B cell (primary cell): ENCODE data around the gene PDE6A. TPM values are rescaled to one million over a fixed set of nuclear protein-coding genes. Genes with fewer than 3 reads are reported as not detected.

Experiments
- ATAC-seq: fragments of 200-7000 bp; cut with Tn5 transposase; one replicate; pipeline ENCODE4 v1.10.0; 2021; ENCODE audit warnings: low read depth, mild to moderate bottlenecking, moderate number of reproducible peaks, moderate library complexity
- CTCF ChIA-PET: fragments of 350-600 bp; sonication (Branson Sonifier 250); formaldehyde crosslinking; loops from one replicate; lab custom pipeline; 2021; ENCODE audit warnings: antibody characterized with exemption, inconsistent platforms; lab: Charles Lee
- POLR2A ChIA-PET: fragments of 350-600 bp; sonication (Branson Sonifier 250); formaldehyde crosslinking; loops from one replicate; lab custom pipeline; 2021; ENCODE audit warnings: antibody characterized with exemption; lab: Charles Lee
- DNase-seq: peaks from one replicate; pipeline ENCODE4 v3.0.0; 2013
- H2AFZ ChIP-seq: 2 replicates; pipeline ENCODE4 v1.6.1; 2012; ENCODE audit warnings: mild to moderate bottlenecking, low read depth, low read length; ENCODE audit not compliant: insufficient read depth, poor library complexity, severe bottlenecking
- H3K27ac ChIP-seq, 2 donors: 1 replicate in 1 of 2; 2 replicates in 1 of 2; pipeline ENCODE4 v1.5.1; 2012 to 2013; ENCODE audit warnings: low read length in 2 of 2, mild to moderate bottlenecking in 2 of 2, moderate library complexity in 1 of 2
- H3K27me3 ChIP-seq, 4 experiments: fragments of 200-600 bp in 1 of 4; sonication (generic) in 1 of 4; replicated peaks in 1 of 4; 1 replicate in 2 of 4; 2 replicates in 2 of 4; pipeline versions ENCODE4 v1.6.1 to v1.7.0; 2013 to 2016; ENCODE audit warnings: low read length in 3 of 4, mild to moderate bottlenecking in 2 of 4, mixed read lengths in 1 of 4, moderate library complexity in 1 of 4; ENCODE audit not compliant: insufficient read depth in 4 of 4, control insufficient read depth in 3 of 4; ENCODE audit errors: control extremely low read depth in 1 of 4
- H3K36me3 ChIP-seq, 2 experiments: replicated peaks in 1 of 2; 1 replicate in 1 of 2; 2 replicates in 1 of 2; pipeline versions ENCODE4 v1.6.1 to v1.7.1; 2013; ENCODE audit warnings: low read length in 1 of 2; ENCODE audit not compliant: insufficient read depth in 2 of 2, control insufficient read depth in 1 of 2; ENCODE audit errors: control extremely low read depth in 1 of 2, extremely low read depth in 1 of 2
- H3K4me1 ChIP-seq, 2 donors: fragments of 200-600 bp in 1 of 2; sonication (generic) in 1 of 2; 1 replicate in 1 of 2; 2 replicates in 1 of 2; pipeline versions ENCODE4 v1.5.1 to v1.6.1; 2013 to 2017; ENCODE audit warnings: low read length in 2 of 2; ENCODE audit not compliant: control insufficient read depth in 2 of 2, insufficient read depth in 2 of 2
- H3K4me2 ChIP-seq: replicated peaks from 2 replicates; pipeline ENCODE3; 2012; ENCODE audit warnings: mild to moderate bottlenecking, low read depth, low read length; ENCODE audit not compliant: poor library complexity, severe bottlenecking
- H3K4me3 ChIP-seq, 5 experiments: fragments of 200-600 bp in 1 of 5; sonication (generic) in 1 of 5; 1 replicate in 3 of 5; 2 replicates in 2 of 5; pipeline versions ENCODE4 v1.5.1 to v1.7.0; 2011 to 2016; ENCODE audit warnings: low read length in 4 of 5, mild to moderate bottlenecking in 4 of 5, low read depth in 2 of 5, control low read depth in 1 of 5, moderate library complexity in 1 of 5; ENCODE audit not compliant: insufficient read depth in 1 of 5; ENCODE audit errors: control extremely low read depth in 1 of 5, extremely low read depth in 1 of 5
- H3K79me2 ChIP-seq: fragments of 200-600 bp; sonication (generic); one replicate; pipeline ENCODE4 v1.6.0; 2016; ENCODE audit warnings: low read length; ENCODE audit not compliant: control insufficient read depth, insufficient read depth
- H3K9ac ChIP-seq: fragments of 200-600 bp; sonication (generic); 2 replicates; pipeline ENCODE4 v1.6.1; 2017; ENCODE audit warnings: mild to moderate bottlenecking, low read length, moderate library complexity
- H3K9me3 ChIP-seq, 3 donors: one replicate each; pipeline versions ENCODE4 v1.6.1 to v1.7.1; 2013; ENCODE audit warnings: low read length in 2 of 3; ENCODE audit not compliant: control insufficient read depth in 2 of 3, insufficient read depth in 1 of 3; ENCODE audit errors: control extremely low read depth in 1 of 3
- H4K20me1 ChIP-seq: 2 replicates; pipeline ENCODE4 v1.6.0; 2012; ENCODE audit warnings: mild to moderate bottlenecking, low read length; ENCODE audit not compliant: insufficient read depth, control insufficient read depth, poor library complexity, severe bottlenecking
- H3K27ac Mint-ChIP-seq: one replicate; pipeline ENCODE4 v1.8.0; 2021; ENCODE audit warnings: mixed read lengths
- H3K27me3 Mint-ChIP-seq: one replicate; pipeline ENCODE4 v1.8.0; 2021; ENCODE audit warnings: mixed read lengths
- H3K4me1 Mint-ChIP-seq: one replicate; pipeline ENCODE4 v1.8.0; 2021; ENCODE audit warnings: mixed read lengths
- H3K4me3 Mint-ChIP-seq: one replicate; pipeline ENCODE4 v1.8.0; 2021; ENCODE audit warnings: mixed read lengths
- H3K9me3 Mint-ChIP-seq: one replicate; pipeline ENCODE4 v1.8.0; 2022; ENCODE audit warnings: mixed read lengths; ENCODE audit not compliant: insufficient read depth
- EZH2 ChIP-seq: IDR thresholded peaks from 2 replicates; pipeline ENCODE4 v1.6.1; 2012; ENCODE audit warnings: borderline replicate concordance, low read depth, mild to moderate bottlenecking, moderate library complexity, low read length; ENCODE audit not compliant: insufficient read depth, poor library complexity, severe bottlenecking
- WGBS: methylation state at CpG from one replicate; pipeline ENCODE4 v1.1.5; 2013; ENCODE audit warnings: missing lambda C conversion rate; ENCODE audit not compliant: insufficient coverage; 5-methylcytosine and 5-hydroxymethylcytosine counted together
- intact Hi-C: fragments of 100-400 bp; cut with micrococcal nuclease; formaldehyde crosslinking; loops from one replicate; pipeline ENCODE4 v1.10.0; 2022
- polyA plus RNA-seq: library from polyadenylated mRNA; depleted of rRNA; stranded (reverse); fragments of >200 nt; gene quantifications from 2 replicates; pipeline ENCODE4 v1.2.3, GENCODE V29; 2012
- total RNA-seq, 2 donors: library from RNA; stranded (reverse); fragments of 120-200 nt in 1 of 2; gene quantifications; 1 replicate in 1 of 2; 2 replicates in 1 of 2; pipeline versions ENCODE4 v1.2.3 to v1.2.4, GENCODE V29; 2013 to 2022
- TF ChIP-seq, protein P1 (sequence below): fragments of 200-600 bp; IDR thresholded peaks from one replicate; pipeline ENCODE4 v1.8.0; 2022; ENCODE audit warnings: antibody characterized with exemption, mild to moderate bottlenecking

The PDE6A gene
- total and polyA plus RNA-seq, 2 donors (not counting 1 experiment from before 2014, with no cell fraction given) = not detected

DNA sequence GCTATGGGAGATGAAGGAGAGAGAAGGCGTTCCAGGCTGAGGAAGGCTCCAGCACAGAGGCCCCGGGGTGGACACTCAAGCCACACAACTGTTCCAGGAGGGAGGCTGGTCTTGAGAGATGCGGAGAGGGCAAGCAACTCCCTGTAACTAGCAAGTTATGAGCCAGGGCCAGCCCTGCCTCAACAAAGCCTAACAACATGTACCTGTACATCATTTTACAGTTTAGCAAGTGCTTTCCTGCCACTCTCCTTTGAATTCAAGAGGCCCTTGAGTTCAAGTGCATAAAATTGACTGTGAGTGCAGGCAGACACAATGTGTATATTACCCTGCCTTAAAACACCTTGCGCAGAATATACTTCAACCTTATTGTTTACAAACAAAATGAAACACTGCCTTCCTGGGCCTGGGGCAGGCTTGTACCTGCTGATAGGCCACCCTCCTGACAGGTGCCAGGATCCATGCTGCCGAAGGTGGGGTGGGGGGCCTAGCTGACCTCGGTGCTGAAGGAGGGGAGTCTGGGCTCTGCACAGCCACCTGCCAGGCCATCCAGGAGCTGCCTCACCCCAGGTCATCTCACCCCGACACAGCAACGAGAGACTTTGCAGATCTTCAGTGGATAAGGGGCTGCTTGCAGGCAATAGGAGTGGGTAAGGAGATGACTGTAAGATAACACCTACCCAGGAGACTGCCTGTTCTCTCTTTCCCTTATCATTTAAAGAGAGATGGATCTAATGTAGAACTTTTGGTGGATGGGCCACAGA is 134.5 kb downstream of the PDE6A start:
- Histone ChIP-seq H2AFZ (no peak overlapping the region), H3K4me3 (no peak overlapping the region), H3K79me2 (no peaks in the 10 kb centered on the region), H3K27me3 (no peaks in the 10 kb centered on the region), H4K20me1 (peaks cover 7% of the 10 kb centered on the region), H3K9me3 (peaks cover 0 to 4% (median 0%) of the 10 kb centered on the region in 3 donors), H3K36me3 (no peaks in the 10 kb centered on the region), H3K4me2 (no peak overlapping the region), H3K27ac (no peak overlapping the region), H3K4me1 (peaks cover 0 to 5% of the 10 kb centered on the region in 2 donors), H3K9ac (no peak overlapping the region)
- ATAC-seq = no peak
- no peaks in the 10 kb centered on the region for H3K27me3 Mint-ChIP-seq
- H3K9me3 Mint-ChIP-seq = no peaks in the 10 kb centered on the region
- H3K4me1 Mint-ChIP-seq = peaks cover 3% of the 10 kb centered on the region
- no peak overlapping the region for H3K4me3 Mint-ChIP-seq
- intact Hi-C loops = no loop called here
- POLR2A ChIA-PET = no interaction called here
- no peak overlapping the region for H3K27ac Mint-ChIP-seq
- TF ChIP-seq, protein P1, sequence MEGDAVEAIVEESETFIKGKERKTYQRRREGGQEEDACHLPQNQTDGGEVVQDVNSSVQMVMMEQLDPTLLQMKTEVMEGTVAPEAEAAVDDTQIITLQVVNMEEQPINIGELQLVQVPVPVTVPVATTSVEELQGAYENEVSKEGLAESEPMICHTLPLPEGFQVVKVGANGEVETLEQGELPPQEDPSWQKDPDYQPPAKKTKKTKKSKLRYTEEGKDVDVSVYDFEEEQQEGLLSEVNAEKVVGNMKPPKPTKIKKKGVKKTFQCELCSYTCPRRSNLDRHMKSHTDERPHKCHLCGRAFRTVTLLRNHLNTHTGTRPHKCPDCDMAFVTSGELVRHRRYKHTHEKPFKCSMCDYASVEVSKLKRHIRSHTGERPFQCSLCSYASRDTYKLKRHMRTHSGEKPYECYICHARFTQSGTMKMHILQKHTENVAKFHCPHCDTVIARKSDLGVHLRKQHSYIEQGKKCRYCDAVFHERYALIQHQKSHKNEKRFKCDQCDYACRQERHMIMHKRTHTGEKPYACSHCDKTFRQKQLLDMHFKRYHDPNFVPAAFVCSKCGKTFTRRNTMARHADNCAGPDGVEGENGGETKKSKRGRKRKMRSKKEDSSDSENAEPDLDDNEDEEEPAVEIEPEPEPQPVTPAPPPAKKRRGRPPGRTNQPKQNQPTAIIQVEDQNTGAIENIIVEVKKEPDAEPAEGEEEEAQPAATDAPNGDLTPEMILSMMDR = no peak
- no peak for TF ChIP-seq EZH2
- 98% methylated on average over 5 of the region's 8 CpGs for WGBS
- no peak for DNase-seq
- CTCF ChIA-PET = no interaction called here

DNA sequence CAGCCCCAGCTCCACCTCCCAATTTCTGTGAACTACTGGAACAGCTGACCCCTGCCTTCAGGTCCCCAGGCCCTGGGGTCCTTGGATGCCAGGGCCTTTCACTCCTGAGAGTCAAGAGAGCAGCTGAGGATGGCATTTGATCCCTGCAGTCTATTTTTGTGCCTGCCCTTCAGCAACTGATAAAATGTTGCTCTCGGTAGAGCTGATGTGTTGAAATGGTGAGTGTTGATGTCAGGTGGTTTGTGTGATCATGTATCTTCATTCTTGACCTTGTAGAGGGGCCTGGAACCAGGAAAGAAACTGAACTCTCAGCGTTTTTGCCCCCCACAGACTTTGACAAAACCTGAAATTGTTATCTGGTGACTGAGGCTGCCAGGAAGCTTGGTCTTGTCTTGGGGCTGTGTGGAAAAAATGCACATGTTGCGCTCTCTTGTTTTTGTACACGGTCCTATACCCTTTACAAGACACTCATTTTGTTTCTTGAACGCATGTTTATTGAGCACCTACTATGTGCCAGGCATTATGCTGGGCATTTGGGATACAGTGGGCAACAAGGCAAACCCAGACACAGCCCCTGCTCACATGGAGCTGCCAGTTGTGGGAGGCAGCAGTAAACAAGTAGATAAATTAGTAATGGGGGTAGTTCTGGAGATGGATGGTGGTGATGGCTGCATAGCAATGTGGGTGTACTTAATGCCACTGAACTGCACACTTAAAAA is 136.2 kb downstream of the PDE6A start:
- TF ChIP-seq EZH2 = no peak
- TF ChIP-seq, protein P1 = no peak
- Histone ChIP-seq H3K27ac (no peak overlapping the region), H3K27me3 (no peaks in the 10 kb centered on the region), H3K4me1 (peaks cover 0 to 5% of the 10 kb centered on the region in 2 donors), H3K9me3 (peaks cover 0 to 4% (median 0%) of the 10 kb centered on the region in 3 donors), H3K9ac (no peak overlapping the region), H3K79me2 (peaks cover 4% of the 10 kb centered on the region), H2AFZ (no peak overlapping the region), H3K4me2 (no peak overlapping the region), H3K4me3 (no peak overlapping the region), H4K20me1 (peaks cover 7% of the 10 kb centered on the region), H3K36me3 (no peaks in the 10 kb centered on the region)
- Mint-ChIP-seq H3K4me1 (peaks cover 12% of the 10 kb centered on the region), H3K27me3 (no peaks in the 10 kb centered on the region), H3K4me3 (no peak overlapping the region), H3K9me3 (no peaks in the 10 kb centered on the region), H3K27ac (no peak overlapping the region)
- intact Hi-C loops = no loop called here
- ChIA-PET POLR2A (no interaction called here), CTCF (interaction anchor here (1.2 to 1.3 kb wide), 2 partner anchors 141 to 150 kb away, joined by 3 to 5 read pairs; no protein-coding TSS in a partner anchor)
- ATAC-seq (no peak), DNase-seq (no peak)
- 96% methylated on average over 4 of the region's 5 CpGs for WGBS
